ENCODE measurements around the gene SHMT2.

Gene SHMT2

DNA sequence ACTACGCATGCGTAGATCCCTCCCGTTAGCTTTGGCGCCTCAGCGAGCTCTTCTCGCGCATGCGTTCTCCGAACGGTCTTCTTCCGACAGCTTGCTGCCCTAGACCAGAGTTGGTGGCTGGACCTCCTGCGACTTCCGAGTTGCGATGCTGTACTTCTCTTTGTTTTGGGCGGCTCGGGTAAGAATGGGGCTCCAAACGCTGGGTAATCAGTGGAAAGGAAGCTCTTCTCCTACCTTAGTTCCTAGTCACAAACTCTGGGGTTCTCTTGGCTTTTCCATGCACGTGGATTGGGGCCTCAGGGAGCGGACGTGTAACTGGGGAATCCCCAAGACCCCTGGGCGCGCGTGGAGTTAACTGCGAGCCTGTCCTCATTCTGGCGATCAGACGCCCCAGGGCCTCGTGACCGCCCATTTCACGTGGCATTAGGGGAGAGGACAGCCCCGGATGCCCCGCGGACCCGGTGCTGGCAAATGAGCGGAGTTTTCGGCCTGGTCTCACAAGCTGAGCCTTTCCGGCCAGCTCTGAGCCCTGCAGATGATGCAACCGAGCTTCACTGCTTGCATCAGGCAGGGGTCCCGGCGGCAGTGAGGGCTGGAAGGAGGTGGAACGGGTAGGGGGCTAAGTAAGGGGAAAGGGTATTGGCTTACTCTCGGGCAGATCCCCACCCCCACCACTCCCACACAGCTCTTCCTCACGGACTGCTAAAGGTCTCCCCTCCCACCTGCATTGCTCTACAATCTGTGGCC, at the start of gene SHMT2:
Gene SHMT2, plus strand, starts transcription at position 78 of the 747 bp plus-strand sequence. Its CDS starts 68 bp downstream, at position 146.
- H3K4me3 ChIP-seq (ENCODE audit: low read depth, low read length) = peak within 1 kb of the TSS; percentile 87
- peak; percentile 96 for DNase-seq (ENCODE audit: low read depth)
- TF ChIP-seq MYC (IDR thresholded peaks at IDR 0.05; ENCODE audit: low read depth, low read length) = peak; percentile 7; the same call in 1 of the 2 replicates
- TF ChIP-seq, protein P1, sequence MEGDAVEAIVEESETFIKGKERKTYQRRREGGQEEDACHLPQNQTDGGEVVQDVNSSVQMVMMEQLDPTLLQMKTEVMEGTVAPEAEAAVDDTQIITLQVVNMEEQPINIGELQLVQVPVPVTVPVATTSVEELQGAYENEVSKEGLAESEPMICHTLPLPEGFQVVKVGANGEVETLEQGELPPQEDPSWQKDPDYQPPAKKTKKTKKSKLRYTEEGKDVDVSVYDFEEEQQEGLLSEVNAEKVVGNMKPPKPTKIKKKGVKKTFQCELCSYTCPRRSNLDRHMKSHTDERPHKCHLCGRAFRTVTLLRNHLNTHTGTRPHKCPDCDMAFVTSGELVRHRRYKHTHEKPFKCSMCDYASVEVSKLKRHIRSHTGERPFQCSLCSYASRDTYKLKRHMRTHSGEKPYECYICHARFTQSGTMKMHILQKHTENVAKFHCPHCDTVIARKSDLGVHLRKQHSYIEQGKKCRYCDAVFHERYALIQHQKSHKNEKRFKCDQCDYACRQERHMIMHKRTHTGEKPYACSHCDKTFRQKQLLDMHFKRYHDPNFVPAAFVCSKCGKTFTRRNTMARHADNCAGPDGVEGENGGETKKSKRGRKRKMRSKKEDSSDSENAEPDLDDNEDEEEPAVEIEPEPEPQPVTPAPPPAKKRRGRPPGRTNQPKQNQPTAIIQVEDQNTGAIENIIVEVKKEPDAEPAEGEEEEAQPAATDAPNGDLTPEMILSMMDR (IDR thresholded peaks at IDR 0.05; ENCODE audit: low read depth, low read length) = no peak
- TF ChIP-seq, protein P2, sequence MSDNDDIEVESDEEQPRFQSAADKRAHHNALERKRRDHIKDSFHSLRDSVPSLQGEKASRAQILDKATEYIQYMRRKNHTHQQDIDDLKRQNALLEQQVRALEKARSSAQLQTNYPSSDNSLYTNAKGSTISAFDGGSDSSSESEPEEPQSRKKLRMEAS (IDR thresholded peaks at IDR 0.05; ENCODE audit: low read depth, low read length) = peak; percentile 66
- peak; percentile 81 for TF ChIP-seq POLR2A (IDR thresholded peaks at IDR 0.05; ENCODE audit: extremely low read depth, insufficient read length)

DNA sequence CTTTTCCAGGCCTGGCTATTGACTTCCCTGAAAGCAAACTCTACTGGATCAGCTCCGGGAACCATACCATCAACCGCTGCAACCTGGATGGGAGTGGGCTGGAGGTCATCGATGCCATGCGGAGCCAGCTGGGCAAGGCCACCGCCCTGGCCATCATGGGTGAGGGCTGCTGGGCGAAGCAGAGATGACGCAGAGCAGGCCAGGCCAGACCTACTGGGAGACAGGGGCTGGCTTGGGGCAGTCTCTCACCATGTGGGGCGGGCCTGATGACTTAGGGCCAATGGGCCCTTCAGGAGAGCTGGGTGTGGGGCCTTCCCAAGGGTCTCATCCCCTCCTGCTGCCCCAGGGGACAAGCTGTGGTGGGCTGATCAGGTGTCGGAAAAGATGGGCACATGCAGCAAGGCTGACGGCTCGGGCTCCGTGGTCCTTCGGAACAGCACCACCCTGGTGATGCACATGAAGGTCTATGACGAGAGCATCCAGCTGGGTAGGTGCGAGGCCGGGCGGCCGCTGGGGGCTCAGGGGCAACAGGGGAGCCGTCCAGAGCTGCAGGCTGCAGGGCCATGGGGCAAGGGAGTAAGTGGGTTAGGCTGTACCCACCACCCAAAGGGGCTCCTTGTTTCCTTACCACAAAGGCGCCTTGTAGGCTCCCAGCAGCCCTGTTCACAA, 49.1 kb upstream of the SHMT2 start:
- no peak overlapping the region for H3K4me3 ChIP-seq (ENCODE audit: low read depth, low read length)
- DNase-seq (ENCODE audit: low read depth) = no peak
- TF ChIP-seq, protein P1 (IDR thresholded peaks at IDR 0.05; ENCODE audit: low read depth, low read length) = no peak
- TF ChIP-seq POLR2A (IDR thresholded peaks at IDR 0.05; ENCODE audit: extremely low read depth, insufficient read length) = no peak
- no peak for TF ChIP-seq MYC (IDR thresholded peaks at IDR 0.05; ENCODE audit: low read depth, low read length)
- TF ChIP-seq, protein P2 (IDR thresholded peaks at IDR 0.05; ENCODE audit: low read depth, low read length) = no peak

DNA sequence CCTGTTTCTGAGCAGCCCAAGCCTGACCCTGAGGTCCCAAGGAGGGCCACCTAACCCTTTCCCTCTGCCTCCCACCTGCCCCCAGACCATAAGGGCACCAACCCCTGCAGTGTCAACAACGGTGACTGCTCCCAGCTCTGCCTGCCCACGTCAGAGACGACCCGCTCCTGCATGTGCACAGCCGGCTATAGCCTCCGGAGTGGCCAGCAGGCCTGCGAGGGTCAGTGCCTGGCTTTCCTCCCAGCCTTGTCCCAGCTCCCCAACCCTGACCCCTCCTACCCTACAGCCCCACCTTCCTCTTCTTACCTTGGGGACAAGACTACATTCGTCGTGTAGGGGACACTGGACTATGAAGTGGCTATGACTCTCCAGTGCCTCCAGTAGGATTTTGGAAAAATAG, 48.4 kb upstream of the SHMT2 start:
- TF ChIP-seq, protein P2 (IDR thresholded peaks at IDR 0.05; ENCODE audit: low read depth, low read length) = no peak
- no peak for TF ChIP-seq POLR2A (IDR thresholded peaks at IDR 0.05; ENCODE audit: extremely low read depth, insufficient read length)
- TF ChIP-seq, protein P1 (IDR thresholded peaks at IDR 0.05; ENCODE audit: low read depth, low read length) = no peak
- TF ChIP-seq MYC (IDR thresholded peaks at IDR 0.05; ENCODE audit: low read depth, low read length) = no peak
- no peak for DNase-seq (ENCODE audit: low read depth)
- H3K4me3 ChIP-seq (ENCODE audit: low read depth, low read length) = no peak overlapping the region

DNA sequence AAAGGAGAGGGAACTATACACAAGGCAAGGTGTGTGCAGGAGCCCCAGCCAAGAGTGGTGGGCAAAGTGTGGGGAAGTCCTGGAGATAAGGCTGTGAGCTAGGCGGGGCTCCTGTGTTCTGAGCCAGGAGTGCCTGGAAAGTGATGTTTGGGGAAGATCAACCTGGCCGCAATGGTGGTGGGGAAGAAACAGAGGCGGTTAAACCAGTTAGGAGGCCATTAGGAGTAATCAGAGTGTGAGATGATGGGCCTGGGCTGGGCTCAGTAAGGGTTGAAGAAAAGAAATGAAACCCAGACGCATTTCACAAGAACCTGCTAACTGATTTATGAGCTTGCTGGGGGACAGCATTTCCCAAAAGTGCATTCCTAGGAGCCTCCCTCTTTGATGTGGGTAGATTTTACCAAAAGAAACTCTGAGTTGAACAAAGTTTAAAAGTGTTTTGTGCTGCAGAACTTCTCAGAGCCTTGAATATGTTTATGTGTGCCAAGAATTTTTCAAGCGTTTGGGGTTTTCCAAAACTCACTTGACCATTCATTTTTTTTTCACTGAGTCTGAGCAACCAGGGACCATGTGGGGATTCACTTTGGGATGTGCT, 47.9 kb upstream of the SHMT2 start:
- TF ChIP-seq, protein P2 (IDR thresholded peaks at IDR 0.05; ENCODE audit: low read depth, low read length) = no peak
- TF ChIP-seq, protein P1 (IDR thresholded peaks at IDR 0.05; ENCODE audit: low read depth, low read length) = no peak
- TF ChIP-seq POLR2A (IDR thresholded peaks at IDR 0.05; ENCODE audit: extremely low read depth, insufficient read length) = no peak
- TF ChIP-seq MYC (IDR thresholded peaks at IDR 0.05; ENCODE audit: low read depth, low read length) = no peak
- no peak for DNase-seq (ENCODE audit: low read depth)
- H3K4me3 ChIP-seq (ENCODE audit: low read depth, low read length) = no peak overlapping the region

DNA sequence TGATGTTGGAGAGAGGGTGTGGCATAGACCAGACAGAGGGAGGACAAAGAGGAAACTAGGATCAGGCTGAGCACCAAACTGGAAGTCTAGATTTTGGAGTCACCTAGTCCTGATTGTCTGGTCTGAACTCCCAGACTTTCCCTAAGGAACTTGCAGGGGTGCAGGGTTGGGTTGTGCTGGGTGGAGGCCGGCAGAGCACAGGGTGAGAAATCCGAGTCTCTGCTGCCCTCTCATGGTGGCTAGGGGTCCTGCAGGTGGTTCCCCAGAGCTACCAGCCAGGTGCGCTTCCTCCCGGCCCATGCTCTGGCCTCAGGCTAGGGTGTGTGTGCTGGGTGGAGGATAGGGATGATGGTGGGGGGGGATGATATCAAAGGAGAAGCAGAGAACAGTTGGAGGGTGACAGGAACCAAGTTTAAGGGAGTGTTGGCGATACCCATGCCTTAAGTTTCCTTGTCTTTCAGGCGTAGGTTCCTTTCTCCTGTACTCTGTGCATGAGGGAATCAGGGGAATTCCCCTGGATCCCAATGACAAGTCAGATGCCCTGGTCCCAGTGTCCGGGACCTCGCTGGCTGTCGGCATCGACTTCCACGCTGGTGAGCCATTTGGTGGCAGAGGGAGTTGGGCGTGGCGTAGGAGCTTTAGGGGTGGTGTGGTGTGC, 46.5 kb upstream of the SHMT2 start:
- TF ChIP-seq, protein P2 (IDR thresholded peaks at IDR 0.05; ENCODE audit: low read depth, low read length) = no peak
- TF ChIP-seq POLR2A (IDR thresholded peaks at IDR 0.05; ENCODE audit: extremely low read depth, insufficient read length) (no peak), MYC (IDR thresholded peaks at IDR 0.05; ENCODE audit: low read depth, low read length) (no peak)
- TF ChIP-seq, protein P1 (IDR thresholded peaks at IDR 0.05; ENCODE audit: low read depth, low read length) = peak; percentile 98
- H3K4me3 ChIP-seq (ENCODE audit: low read depth, low read length) = no peak overlapping the region
- peak; percentile 67 for DNase-seq (ENCODE audit: low read depth)

Measured in NB4 (cell line).